Vagina (tissue), 2 donors: ENCODE data around the gene ACAN. TPM values are rescaled to one million over a fixed set of nuclear protein-coding genes. Genes with fewer than 3 reads are reported as not detected.

Experiments
- DNase-seq, 2 donors: peaks; one replicate each; pipeline ENCODE4 v3.0.0-alpha.2; 2017; ENCODE audit errors: extremely low spot score in 2 of 2
- H3K27ac ChIP-seq: fragments of 200-600 bp; sonication (generic); one replicate; pipeline ENCODE4 v1.5.1; 2019
- H3K27me3 ChIP-seq: fragments of 200-600 bp; sonication (generic); one replicate; pipeline ENCODE4 v1.5.1; 2019
- H3K36me3 ChIP-seq, 2 donors: fragments of 200-600 bp; sonication (generic); one replicate each; pipeline ENCODE4 v1.5.1; 2017 to 2019
- H3K4me1 ChIP-seq: fragments of 200-600 bp; sonication (generic); one replicate; pipeline ENCODE4 v1.5.1; 2019
- H3K4me3 ChIP-seq, 2 donors: fragments of 200-600 bp; sonication (generic); 1 replicate in 1 of 2; 2 replicates in 1 of 2; pipeline ENCODE4 v1.5.1; 2016 to 2019
- H3K9me3 ChIP-seq: fragments of 200-600 bp; sonication (generic); one replicate; pipeline ENCODE4 v1.5.1; 2019
- POLR2A ChIP-seq, 2 donors: fragments of 450-650 bp; IDR thresholded peaks; one replicate each; pipeline ENCODE4 v1.6.1; 2017; ENCODE audit warnings: antibody characterized with exemption in 2 of 2, mild to moderate bottlenecking in 2 of 2, moderate library complexity in 2 of 2
- POLR2AphosphoS5 ChIP-seq, 2 donors: sonication (generic); formaldehyde crosslinking; IDR thresholded peaks; one replicate each; pipeline ENCODE4 v1.9.0; 2017; ENCODE audit warnings: antibody characterized with exemption in 2 of 2, mild to moderate bottlenecking in 2 of 2, low read depth in 1 of 2; ENCODE audit not compliant: insufficient read depth in 1 of 2
- intact Hi-C: fragments of 100-400 bp; cut with DNase I; formaldehyde crosslinking; loops from one replicate; pipeline ENCODE4 v1.15.1; 2023
- total RNA-seq: library from RNA; depleted of rRNA; stranded (reverse); fragments of >200 nt; gene quantifications from one replicate; pipeline ENCODE4 v1.2.3, GENCODE V29; 2016
- TF ChIP-seq, protein P1 (sequence below), 3 experiments: fragments of 450-650 bp in 2 of 3; fragments of 200-600 bp in 1 of 3; sonication (generic) in 1 of 3; IDR thresholded peaks; one replicate each; pipeline ENCODE4 v1.5.1; 2017 to 2019; ENCODE audit warnings: antibody characterized with exemption in 3 of 3, mild to moderate bottlenecking in 2 of 3, moderate library complexity in 2 of 3

ACAN gene
- total RNA-seq, 1 donor from 2014 or later, result 2.0 TPM

GRCh38 chr15:88799341-88799740 is 3.9 kb upstream of the ACAN start:
- Histone ChIP-seq H3K4me1 (peaks cover 6% of the 10 kb centered on the region), H3K4me3 (no peak overlapping the region), H3K27me3 (no peaks in the 10 kb centered on the region), H3K36me3 (no peaks in the 10 kb centered on the region), H3K9me3 (no peaks in the 10 kb centered on the region), H3K27ac (no peak overlapping the region)
- no peak for DNase-seq
- no peak for TF ChIP-seq POLR2A (IDR thresholded peaks at IDR 0.05)
- TF ChIP-seq, protein P1, sequence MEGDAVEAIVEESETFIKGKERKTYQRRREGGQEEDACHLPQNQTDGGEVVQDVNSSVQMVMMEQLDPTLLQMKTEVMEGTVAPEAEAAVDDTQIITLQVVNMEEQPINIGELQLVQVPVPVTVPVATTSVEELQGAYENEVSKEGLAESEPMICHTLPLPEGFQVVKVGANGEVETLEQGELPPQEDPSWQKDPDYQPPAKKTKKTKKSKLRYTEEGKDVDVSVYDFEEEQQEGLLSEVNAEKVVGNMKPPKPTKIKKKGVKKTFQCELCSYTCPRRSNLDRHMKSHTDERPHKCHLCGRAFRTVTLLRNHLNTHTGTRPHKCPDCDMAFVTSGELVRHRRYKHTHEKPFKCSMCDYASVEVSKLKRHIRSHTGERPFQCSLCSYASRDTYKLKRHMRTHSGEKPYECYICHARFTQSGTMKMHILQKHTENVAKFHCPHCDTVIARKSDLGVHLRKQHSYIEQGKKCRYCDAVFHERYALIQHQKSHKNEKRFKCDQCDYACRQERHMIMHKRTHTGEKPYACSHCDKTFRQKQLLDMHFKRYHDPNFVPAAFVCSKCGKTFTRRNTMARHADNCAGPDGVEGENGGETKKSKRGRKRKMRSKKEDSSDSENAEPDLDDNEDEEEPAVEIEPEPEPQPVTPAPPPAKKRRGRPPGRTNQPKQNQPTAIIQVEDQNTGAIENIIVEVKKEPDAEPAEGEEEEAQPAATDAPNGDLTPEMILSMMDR (IDR thresholded peaks at IDR 0.05), result no peak
- no peak for TF ChIP-seq POLR2AphosphoS5 (IDR thresholded peaks at IDR 0.05; ENCODE audit: insufficient read depth in 1 of 2, low read depth in 1 of 2)
- intact Hi-C loops, result no loop called here

DNA sequence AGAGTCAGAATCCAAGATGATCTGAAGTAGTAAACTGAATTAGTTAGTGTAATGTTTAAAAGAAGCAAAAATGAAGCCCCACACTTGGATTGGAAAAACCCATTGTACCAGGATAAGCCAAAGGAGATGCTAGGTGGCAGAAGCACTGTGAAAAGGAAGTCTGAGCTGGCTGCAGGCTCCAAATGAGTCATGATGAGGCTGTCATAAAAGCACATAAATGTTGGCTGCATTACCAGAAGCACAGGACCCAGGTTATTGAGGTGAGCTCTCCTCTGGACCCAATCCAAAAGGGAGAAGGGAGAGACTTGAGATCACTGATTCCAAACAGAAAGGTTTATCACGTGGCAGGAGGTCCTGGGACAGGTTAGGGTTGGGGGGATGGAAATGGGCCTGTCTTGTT is 3.2 kb upstream of the ACAN start:
- Histone ChIP-seq H3K36me3 (no peaks in the 10 kb centered on the region), H3K9me3 (no peaks in the 10 kb centered on the region), H3K27ac (no peak overlapping the region), H3K27me3 (no peaks in the 10 kb centered on the region), H3K4me1 (peaks cover 6% of the 10 kb centered on the region), H3K4me3 (no peak overlapping the region)
- no peak for DNase-seq
- TF ChIP-seq POLR2AphosphoS5 (IDR thresholded peaks at IDR 0.05; ENCODE audit: insufficient read depth in 1 of 2, low read depth in 1 of 2) (no peak), POLR2A (IDR thresholded peaks at IDR 0.05) (no peak)
- TF ChIP-seq, protein P1 (IDR thresholded peaks at IDR 0.05), result no peak
- intact Hi-C loops, result no loop called here

DNA sequence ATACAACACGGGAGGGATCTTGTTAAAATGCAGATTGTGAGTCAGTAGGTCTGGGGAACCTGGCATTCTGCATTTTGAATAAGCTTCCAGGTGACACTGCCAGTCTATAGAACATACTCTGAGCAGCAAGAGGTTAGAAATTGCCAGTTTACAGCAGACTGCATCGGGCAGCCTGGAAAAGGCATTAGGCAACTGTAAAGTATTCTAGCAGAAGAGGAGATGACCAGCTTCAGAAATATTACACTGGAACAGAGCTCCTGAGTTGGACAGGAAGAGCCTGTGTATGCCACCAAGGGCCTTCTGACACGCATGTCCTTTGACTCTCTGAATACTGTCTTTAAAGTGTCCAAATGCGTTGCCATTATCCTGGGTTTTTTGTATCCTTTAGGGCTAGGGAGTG is 2.5 kb upstream of the ACAN start:
- no peaks in the 10 kb centered on the region for H3K9me3 ChIP-seq
- H3K36me3 ChIP-seq, result no peaks in the 10 kb centered on the region
- no peak overlapping the region for H3K27ac ChIP-seq
- intact Hi-C loops, result no loop called here
- no peak for TF ChIP-seq POLR2AphosphoS5 (IDR thresholded peaks at IDR 0.05; ENCODE audit: insufficient read depth in 1 of 2, low read depth in 1 of 2)
- TF ChIP-seq, protein P1 (IDR thresholded peaks at IDR 0.05), result no peak
- TF ChIP-seq POLR2A (IDR thresholded peaks at IDR 0.05), result no peak
- H3K4me1 ChIP-seq, result peaks cover 6% of the 10 kb centered on the region
- no peak overlapping the region for H3K4me3 ChIP-seq
- DNase-seq, result no peak
- H3K27me3 ChIP-seq, result no peaks in the 10 kb centered on the region

DNA sequence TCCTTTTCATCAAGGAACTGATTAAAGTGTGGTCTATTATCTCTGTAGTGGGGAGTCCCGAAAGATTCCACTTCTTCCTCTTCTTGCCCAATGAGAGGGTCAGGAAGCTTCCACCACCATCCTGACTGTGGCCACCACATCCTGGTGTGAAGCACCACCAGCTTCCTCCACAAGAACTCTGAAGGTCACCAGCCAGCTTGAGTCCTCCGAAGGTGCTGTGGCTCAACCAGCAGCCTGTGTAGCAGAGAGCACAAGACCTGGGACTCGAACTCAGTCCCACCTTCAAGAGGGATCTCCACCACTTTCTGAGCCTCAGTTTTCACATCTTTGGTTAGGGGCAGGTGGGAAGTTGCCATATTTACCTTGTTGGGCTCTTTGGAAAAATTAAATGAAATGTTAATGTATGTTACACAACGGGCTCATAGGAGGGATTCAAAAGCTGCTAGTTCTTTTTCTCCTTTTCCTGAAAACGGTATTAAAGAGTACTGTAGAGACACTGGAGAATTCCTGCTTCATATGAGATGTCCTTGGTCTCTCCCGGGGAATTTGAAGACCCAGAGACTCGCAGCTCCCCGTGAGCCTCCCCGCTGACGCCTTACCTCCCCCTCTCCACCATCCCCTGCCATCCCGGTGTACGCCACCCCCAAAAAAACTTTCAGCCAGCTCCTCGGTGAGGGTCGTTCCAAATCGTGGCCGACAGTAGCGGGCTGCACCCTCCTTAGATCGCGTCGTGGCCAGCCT is 816 bp upstream of the ACAN start:
- intact Hi-C loops, result no loop called here

DNA sequence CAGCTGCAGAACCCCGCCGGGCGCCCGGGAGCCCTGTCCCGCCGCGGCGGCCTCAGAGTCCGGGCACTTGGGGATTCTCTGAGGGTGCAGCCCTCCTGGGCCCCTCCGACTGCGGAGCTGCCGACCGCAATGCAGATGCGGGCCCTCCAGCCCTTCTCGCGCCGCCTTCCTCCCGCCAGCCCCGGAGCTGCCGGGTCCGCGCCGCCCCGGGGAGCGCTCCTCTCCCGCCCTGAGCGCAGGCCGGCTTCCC is 320 bp upstream of the ACAN start:
- no peak for TF ChIP-seq POLR2A (IDR thresholded peaks at IDR 0.05)
- TF ChIP-seq, protein P1 (IDR thresholded peaks at IDR 0.05), result no peak
- no peak for TF ChIP-seq POLR2AphosphoS5 (IDR thresholded peaks at IDR 0.05; ENCODE audit: insufficient read depth in 1 of 2, low read depth in 1 of 2)
- Histone ChIP-seq H3K4me3 (peak overlapping the region in 1 of 2 donors; percentile 15), H3K9me3 (no peaks in the 10 kb centered on the region), H3K36me3 (no peaks in the 10 kb centered on the region), H3K27ac (no peak overlapping the region), H3K27me3 (no peaks in the 10 kb centered on the region), H3K4me1 (peaks cover 6% of the 10 kb centered on the region)
- no peak for DNase-seq
- intact Hi-C loops, result no loop called here

More for the DNA sequence above, 816 bp upstream of the ACAN start:
- no peaks in the 10 kb centered on the region for H3K36me3 ChIP-seq
- peaks cover 6% of the 10 kb centered on the region for H3K4me1 ChIP-seq
- peak overlapping the region in 1 of 2 donors; percentile 15 for H3K4me3 ChIP-seq
- DNase-seq, result no peak
- no peaks in the 10 kb centered on the region for H3K9me3 ChIP-seq
- no peak overlapping the region for H3K27ac ChIP-seq
- TF ChIP-seq POLR2A (IDR thresholded peaks at IDR 0.05) (no peak), POLR2AphosphoS5 (IDR thresholded peaks at IDR 0.05; ENCODE audit: insufficient read depth in 1 of 2, low read depth in 1 of 2) (no peak)
- TF ChIP-seq, protein P1 (IDR thresholded peaks at IDR 0.05), result no peak
- H3K27me3 ChIP-seq, result no peaks in the 10 kb centered on the region
